ENCODE data around the gene SMAD4. TPM values are rescaled to one million over a fixed set of nuclear protein-coding genes. Genes with fewer than 3 reads are reported as not detected.

SMAD4 gene
- total and polyA plus RNA-seq, 2 experiments from 2014 or later, result 41.9 to 103 TPM

DNA sequence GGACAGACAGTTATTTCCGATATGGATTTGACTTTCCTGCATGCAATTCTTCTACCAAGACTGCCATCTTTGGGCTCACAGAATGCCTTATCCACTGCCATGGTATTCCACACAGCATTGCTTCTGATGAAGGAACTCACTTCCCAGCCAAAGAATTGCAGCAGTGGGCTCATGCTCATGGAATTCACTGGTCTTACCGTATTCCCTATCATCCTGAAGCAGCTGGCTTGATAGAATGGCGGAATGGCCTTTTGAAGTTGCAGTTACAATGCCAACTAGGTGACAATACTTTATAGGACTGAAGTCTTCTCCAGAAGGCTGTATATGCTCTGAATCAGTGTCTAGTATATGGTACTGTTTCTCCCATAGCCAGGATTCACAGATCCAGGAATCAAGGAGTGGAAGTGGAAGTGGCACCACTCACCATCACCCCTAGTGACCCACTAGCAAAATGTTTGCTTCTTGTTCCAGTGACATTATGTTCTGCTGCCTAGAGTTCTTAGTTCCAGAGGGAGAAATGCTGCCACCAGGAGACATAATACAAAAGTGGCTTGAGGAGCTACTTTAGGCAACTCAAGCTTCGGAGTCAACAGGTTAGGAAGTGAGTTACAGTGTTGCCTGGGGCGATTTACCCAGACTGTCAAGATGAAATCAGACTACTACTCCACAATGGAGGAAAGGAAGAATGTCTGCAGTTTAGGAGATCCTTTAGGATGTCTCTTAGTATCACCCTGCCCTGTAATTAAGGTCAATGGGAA is 23.8 kb upstream of the SMAD4 start:
- Mint-ChIP-seq H3K4me1 (peaks cover 9% of the 10 kb centered on the region), H3K36me3 (ENCODE audit: low read depth) (peaks cover 3% of the 10 kb centered on the region; the same call in 1 of the 3 replicates), H3K27ac (no peak overlapping the region), H3K9me3 (peaks cover 16% of the 10 kb centered on the region), H3K27me3 (ENCODE audit: insufficient read depth, low read depth, poor library complexity) (no peaks in the 10 kb centered on the region), H3K4me3 (no peak overlapping the region)
- Histone ChIP-seq H3F3A (replicated peaks; ENCODE audit: low read depth) (no peaks in the 10 kb centered on the region), H3K27me3 (ENCODE audit: insufficient read depth) (no peaks in the 10 kb centered on the region), H3K27ac (ENCODE audit: low read depth) (no peak overlapping the region), H3K9me2 (ENCODE audit: insufficient read depth) (no peaks in the 10 kb centered on the region; the same call in 1 of the 2 replicates), H3K4me3 (no peak overlapping the region), H3K36me3 (ENCODE audit: insufficient read depth) (no peaks in the 10 kb centered on the region), H4K20me1 (replicated peaks; ENCODE audit: insufficient read depth) (no peaks in the 10 kb centered on the region), H2AFZ (no peak overlapping the region), H3K4me2 (no peak overlapping the region), H3K4me1 (ENCODE audit: insufficient read depth) (no peaks in the 10 kb centered on the region), H3K79me2 (replicated peaks; ENCODE audit: insufficient read depth) (no peaks in the 10 kb centered on the region)
- no peak for ATAC-seq
- DNase-seq (ENCODE audit: low spot score), result no peak
- TF ChIP-seq, protein P1, sequence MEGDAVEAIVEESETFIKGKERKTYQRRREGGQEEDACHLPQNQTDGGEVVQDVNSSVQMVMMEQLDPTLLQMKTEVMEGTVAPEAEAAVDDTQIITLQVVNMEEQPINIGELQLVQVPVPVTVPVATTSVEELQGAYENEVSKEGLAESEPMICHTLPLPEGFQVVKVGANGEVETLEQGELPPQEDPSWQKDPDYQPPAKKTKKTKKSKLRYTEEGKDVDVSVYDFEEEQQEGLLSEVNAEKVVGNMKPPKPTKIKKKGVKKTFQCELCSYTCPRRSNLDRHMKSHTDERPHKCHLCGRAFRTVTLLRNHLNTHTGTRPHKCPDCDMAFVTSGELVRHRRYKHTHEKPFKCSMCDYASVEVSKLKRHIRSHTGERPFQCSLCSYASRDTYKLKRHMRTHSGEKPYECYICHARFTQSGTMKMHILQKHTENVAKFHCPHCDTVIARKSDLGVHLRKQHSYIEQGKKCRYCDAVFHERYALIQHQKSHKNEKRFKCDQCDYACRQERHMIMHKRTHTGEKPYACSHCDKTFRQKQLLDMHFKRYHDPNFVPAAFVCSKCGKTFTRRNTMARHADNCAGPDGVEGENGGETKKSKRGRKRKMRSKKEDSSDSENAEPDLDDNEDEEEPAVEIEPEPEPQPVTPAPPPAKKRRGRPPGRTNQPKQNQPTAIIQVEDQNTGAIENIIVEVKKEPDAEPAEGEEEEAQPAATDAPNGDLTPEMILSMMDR (conservative IDR thresholded peaks at IDR 0.05; ENCODE audit: low read depth in 2 of 2), result peak in 1 of 2 experiments; percentile 17; a peak in 1 of 4 replicates
- TF ChIP-seq JUNB (IDR thresholded peaks at IDR 0.05; ENCODE audit: unreplicated experiment), result no peak

GRCh38 chr18:51006948-51007789 is 22.8 kb upstream of the SMAD4 start:
- H3K27ac ChIP-seq (ENCODE audit: low read depth), result no peak overlapping the region
- ATAC-seq (peak; percentile 29; the same call in 2 of the 3 replicates), DNase-seq (ENCODE audit: low spot score) (no peak)
- H2AFZ ChIP-seq, result no peak overlapping the region
- H3K9me3 Mint-ChIP-seq, result peaks cover 7% of the 10 kb centered on the region; the same call in 2 of the 3 replicates
- H3K36me3 Mint-ChIP-seq (ENCODE audit: low read depth), result 0 out of 3 replicates have a peak, but pooled peaks cover 3% of the 10 kb centered on the region
- no peaks in the 10 kb centered on the region for H4K20me1 ChIP-seq (replicated peaks; ENCODE audit: insufficient read depth)
- H3K9me2 ChIP-seq (ENCODE audit: insufficient read depth), result no peaks in the 10 kb centered on the region; the same call in 1 of the 2 replicates
- no peaks in the 10 kb centered on the region for H3K27me3 ChIP-seq (ENCODE audit: insufficient read depth)
- TF ChIP-seq ZNF331 (CRISPR knock-in tag; IDR thresholded peaks at IDR 0.05; ENCODE audit: low read depth), result no peak
- no peak for TF ChIP-seq EZH2 (IDR thresholded peaks at IDR 0.05; ENCODE audit: low read depth, unreplicated experiment)
- H3K4me1 Mint-ChIP-seq, result peaks cover 9% of the 10 kb centered on the region
- H3K4me3 Mint-ChIP-seq, result no peak overlapping the region
- no peaks in the 10 kb centered on the region for H3K79me2 ChIP-seq (replicated peaks; ENCODE audit: insufficient read depth)
- H3K4me2 ChIP-seq, result no peak overlapping the region
- no peaks in the 10 kb centered on the region for H3F3A ChIP-seq (replicated peaks; ENCODE audit: low read depth)
- H3K4me1 ChIP-seq (ENCODE audit: insufficient read depth), result no peaks in the 10 kb centered on the region
- H3K4me3 ChIP-seq, result no peak overlapping the region
- H3K27ac Mint-ChIP-seq, result no peak overlapping the region
- H3K27me3 Mint-ChIP-seq (ENCODE audit: insufficient read depth, low read depth, poor library complexity), result no peaks in the 10 kb centered on the region
- no peaks in the 10 kb centered on the region for H3K36me3 ChIP-seq (ENCODE audit: insufficient read depth)

GRCh38 chr18:51007790-51008139 is 22.2 kb upstream of the SMAD4 start:
- Histone ChIP-seq H3K36me3 (ENCODE audit: insufficient read depth) (no peaks in the 10 kb centered on the region), H2AFZ (no peak overlapping the region; the same call in 1 of the 2 replicates), H3K4me1 (ENCODE audit: insufficient read depth) (no peaks in the 10 kb centered on the region), H3K27me3 (ENCODE audit: insufficient read depth) (no peaks in the 10 kb centered on the region), H3K9me2 (ENCODE audit: insufficient read depth) (peaks cover 3% of the 10 kb centered on the region; the same call in 1 of the 2 replicates), H3K4me3 (no peak overlapping the region), H3K27ac (ENCODE audit: low read depth) (no peak overlapping the region), H3F3A (replicated peaks; ENCODE audit: low read depth) (no peaks in the 10 kb centered on the region), H3K4me2 (no peak overlapping the region), H3K79me2 (replicated peaks; ENCODE audit: insufficient read depth) (no peaks in the 10 kb centered on the region), H4K20me1 (replicated peaks; ENCODE audit: insufficient read depth) (no peaks in the 10 kb centered on the region)
- H3K4me3 Mint-ChIP-seq, result no peak overlapping the region
- peaks cover 4% of the 10 kb centered on the region; the same call in 1 of the 3 replicates for H3K9me3 Mint-ChIP-seq
- peaks cover 2% of the 10 kb centered on the region for H3K27me3 Mint-ChIP-seq (ENCODE audit: insufficient read depth, low read depth, poor library complexity)
- peak; percentile 27; the same call in 1 of the 3 replicates for ATAC-seq
- H3K36me3 Mint-ChIP-seq (ENCODE audit: low read depth), result 0 out of 3 replicates have a peak, but pooled peaks cover 3% of the 10 kb centered on the region
- no peak for DNase-seq (ENCODE audit: low spot score)
- no peak overlapping the region for H3K27ac Mint-ChIP-seq
- H3K4me1 Mint-ChIP-seq, result peaks cover 9% of the 10 kb centered on the region
- no peak for TF ChIP-seq EZH2phosphoT487 (IDR thresholded peaks at IDR 0.05; ENCODE audit: unreplicated experiment)
- no peak for TF ChIP-seq ZNF462 (CRISPR knock-in tag; IDR thresholded peaks at IDR 0.05)
